ENCODE measurements around the gene NIF3L1.

The NIF3L1 gene

GRCh38 chr2:200913654-200914053 is 24.5 kb downstream of the NIF3L1 start:
- no peak overlapping the region for H3K27ac Mint-ChIP-seq
- H3K4me1 Mint-ChIP-seq, result no peaks in the 10 kb centered on the region
- no peaks in the 10 kb centered on the region for H3K9me3 Mint-ChIP-seq
- H3K27me3 Mint-ChIP-seq, result no peaks in the 10 kb centered on the region
- H3K4me3 Mint-ChIP-seq, result no peak overlapping the region
- peaks cover 48% of the 10 kb centered on the region for H3K36me3 Mint-ChIP-seq
- ATAC-seq, result no peak

GRCh38 chr2:200922439-200922838 is 33.3 kb downstream of the NIF3L1 start:
- H3K4me3 Mint-ChIP-seq, result no peak overlapping the region
- no peak for ATAC-seq
- no peaks in the 10 kb centered on the region for H3K4me1 Mint-ChIP-seq
- no peaks in the 10 kb centered on the region for H3K9me3 Mint-ChIP-seq
- no peaks in the 10 kb centered on the region for H3K27me3 Mint-ChIP-seq
- no peak overlapping the region for H3K27ac Mint-ChIP-seq
- H3K36me3 Mint-ChIP-seq, result peaks cover 39% of the 10 kb centered on the region

- H3K27ac Mint-ChIP-seq, result no peak overlapping the region
- H3K27me3 Mint-ChIP-seq, result no peaks in the 10 kb centered on the region
- peaks cover 33% of the 10 kb centered on the region for H3K36me3 Mint-ChIP-seq
- no peaks in the 10 kb centered on the region for H3K9me3 Mint-ChIP-seq
- no peak for ATAC-seq
- no peaks in the 10 kb centered on the region for H3K4me1 Mint-ChIP-seq
- H3K4me3 Mint-ChIP-seq, result no peak overlapping the region
Measured at GRCh38 chr2:200929334-200930249, 40.4 kb downstream of the NIF3L1 start.

GRCh38 chr2:200930947-200931626 is 41.9 kb downstream of the NIF3L1 start:
- Mint-ChIP-seq H3K4me3 (no peak overlapping the region), H3K36me3 (peaks cover 36% of the 10 kb centered on the region), H3K9me3 (no peaks in the 10 kb centered on the region), H3K27ac (no peak overlapping the region), H3K27me3 (no peaks in the 10 kb centered on the region), H3K4me1 (no peaks in the 10 kb centered on the region)
- no peak for ATAC-seq

GRCh38 chr2:200939832-200940231 is 50.7 kb downstream of the NIF3L1 start:
- H3K4me3 Mint-ChIP-seq, result no peak overlapping the region
- H3K4me1 Mint-ChIP-seq, result peaks cover 6% of the 10 kb centered on the region
- H3K27me3 Mint-ChIP-seq, result no peaks in the 10 kb centered on the region
- no peaks in the 10 kb centered on the region for H3K9me3 Mint-ChIP-seq
- ATAC-seq, result no peak
- no peak overlapping the region for H3K27ac Mint-ChIP-seq
- H3K36me3 Mint-ChIP-seq, result peaks cover 50% of the 10 kb centered on the region

GRCh38 chr2:200943527-200944105 is 54.4 kb downstream of the NIF3L1 start:
- no peak for ATAC-seq
- Mint-ChIP-seq H3K27me3 (no peaks in the 10 kb centered on the region), H3K36me3 (peaks cover 48% of the 10 kb centered on the region), H3K9me3 (no peaks in the 10 kb centered on the region), H3K4me3 (no peak overlapping the region), H3K4me1 (peaks cover 9% of the 10 kb centered on the region), H3K27ac (peak overlapping the region; percentile 4)

GRCh38 chr2:200944467-200945394 is 55.6 kb downstream of the NIF3L1 start:
- no peak overlapping the region for H3K4me3 Mint-ChIP-seq
- peaks cover 9% of the 10 kb centered on the region for H3K4me1 Mint-ChIP-seq
- H3K9me3 Mint-ChIP-seq, result no peaks in the 10 kb centered on the region
- H3K27ac Mint-ChIP-seq, result peak overlapping the region; percentile 3
- peaks cover 48% of the 10 kb centered on the region for H3K36me3 Mint-ChIP-seq
- no peak for ATAC-seq
- H3K27me3 Mint-ChIP-seq, result no peaks in the 10 kb centered on the region

GRCh38 chr2:200945395-200945729 is 56.2 kb downstream of the NIF3L1 start:
- H3K36me3 Mint-ChIP-seq, result peaks cover 47% of the 10 kb centered on the region
- peak overlapping the region; percentile 3 for H3K27ac Mint-ChIP-seq
- H3K27me3 Mint-ChIP-seq, result no peaks in the 10 kb centered on the region
- peaks cover 9% of the 10 kb centered on the region for H3K4me1 Mint-ChIP-seq
- no peaks in the 10 kb centered on the region for H3K9me3 Mint-ChIP-seq
- no peak overlapping the region for H3K4me3 Mint-ChIP-seq
- ATAC-seq, result no peak

GRCh38 chr2:200950378-200950777 is 61.2 kb downstream of the NIF3L1 start:
- Mint-ChIP-seq H3K27me3 (no peaks in the 10 kb centered on the region), H3K4me1 (no peaks in the 10 kb centered on the region), H3K9me3 (no peaks in the 10 kb centered on the region), H3K4me3 (no peak overlapping the region), H3K36me3 (peaks cover 42% of the 10 kb centered on the region), H3K27ac (no peak overlapping the region)
- no peak for ATAC-seq
